ENCODE results near the gene PLEKHH1.
"Not testable (repeated sequence)": the region's sequence is repeated elsewhere in the genome, so short reads cannot be mapped to it uniquely, and the experiment has no call there.

PLEKHH1 gene

DNA sequence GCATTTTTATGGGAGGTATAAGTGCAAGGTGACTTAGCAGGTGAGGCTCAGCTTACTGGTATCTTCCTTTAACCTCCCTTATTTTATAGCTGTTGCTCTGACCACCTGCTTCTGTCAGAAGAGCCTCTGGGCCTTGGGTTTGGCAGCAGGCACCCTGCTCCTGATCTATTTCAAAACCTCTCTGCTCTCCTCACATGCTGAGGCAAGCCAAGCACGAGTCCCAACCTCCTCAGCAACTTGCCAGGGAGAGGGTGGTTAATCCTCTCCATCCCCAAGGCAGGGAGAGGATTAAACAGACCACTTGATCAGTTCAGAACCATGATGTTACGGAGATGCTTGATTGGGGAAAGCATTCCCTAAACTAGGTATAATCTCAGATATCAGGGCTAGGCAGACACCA is 5.4 kb downstream of the PLEKHH1 start:
- H3K9me3 Mint-ChIP-seq: no peaks in the 10 kb centered on the region
- peaks cover 9% of the 10 kb centered on the region for H3K4me1 Mint-ChIP-seq
- no peaks in the 10 kb centered on the region for H3K36me3 Mint-ChIP-seq
- no peak overlapping the region for H3K27ac Mint-ChIP-seq
- DNase-seq (ENCODE audit: low spot score in 2 of 2) (no peak), ATAC-seq (no peak)
- no peak overlapping the region for H3K4me3 Mint-ChIP-seq

DNA sequence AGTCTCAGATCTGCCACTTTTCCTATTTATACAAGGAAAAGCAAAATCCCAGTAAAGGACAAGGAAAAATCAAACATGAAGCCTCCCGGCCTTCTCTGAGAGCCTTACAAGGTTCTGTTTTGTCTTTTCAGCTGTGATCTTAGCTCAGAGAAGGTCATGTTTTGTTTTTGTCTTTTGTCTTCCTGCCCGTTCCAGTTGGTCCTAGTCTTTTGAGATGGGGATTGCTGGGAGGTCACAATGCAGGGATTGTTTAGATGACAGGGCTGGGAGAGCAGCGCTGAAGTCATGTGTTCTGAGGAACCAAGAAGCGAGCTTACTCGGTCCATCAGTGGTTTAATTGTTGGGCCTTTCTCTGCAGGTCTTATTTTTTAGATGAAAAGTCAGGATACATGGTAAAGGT is 6.0 kb downstream of the PLEKHH1 start:
- H3K36me3 Mint-ChIP-seq: no peaks in the 10 kb centered on the region
- no peak for ATAC-seq
- H3K4me3 Mint-ChIP-seq: no peak overlapping the region
- no peak overlapping the region for H3K27ac Mint-ChIP-seq
- peaks cover 9% of the 10 kb centered on the region for H3K4me1 Mint-ChIP-seq
- no peaks in the 10 kb centered on the region for H3K9me3 Mint-ChIP-seq
- DNase-seq (ENCODE audit: low spot score in 2 of 2): no peak

DNA sequence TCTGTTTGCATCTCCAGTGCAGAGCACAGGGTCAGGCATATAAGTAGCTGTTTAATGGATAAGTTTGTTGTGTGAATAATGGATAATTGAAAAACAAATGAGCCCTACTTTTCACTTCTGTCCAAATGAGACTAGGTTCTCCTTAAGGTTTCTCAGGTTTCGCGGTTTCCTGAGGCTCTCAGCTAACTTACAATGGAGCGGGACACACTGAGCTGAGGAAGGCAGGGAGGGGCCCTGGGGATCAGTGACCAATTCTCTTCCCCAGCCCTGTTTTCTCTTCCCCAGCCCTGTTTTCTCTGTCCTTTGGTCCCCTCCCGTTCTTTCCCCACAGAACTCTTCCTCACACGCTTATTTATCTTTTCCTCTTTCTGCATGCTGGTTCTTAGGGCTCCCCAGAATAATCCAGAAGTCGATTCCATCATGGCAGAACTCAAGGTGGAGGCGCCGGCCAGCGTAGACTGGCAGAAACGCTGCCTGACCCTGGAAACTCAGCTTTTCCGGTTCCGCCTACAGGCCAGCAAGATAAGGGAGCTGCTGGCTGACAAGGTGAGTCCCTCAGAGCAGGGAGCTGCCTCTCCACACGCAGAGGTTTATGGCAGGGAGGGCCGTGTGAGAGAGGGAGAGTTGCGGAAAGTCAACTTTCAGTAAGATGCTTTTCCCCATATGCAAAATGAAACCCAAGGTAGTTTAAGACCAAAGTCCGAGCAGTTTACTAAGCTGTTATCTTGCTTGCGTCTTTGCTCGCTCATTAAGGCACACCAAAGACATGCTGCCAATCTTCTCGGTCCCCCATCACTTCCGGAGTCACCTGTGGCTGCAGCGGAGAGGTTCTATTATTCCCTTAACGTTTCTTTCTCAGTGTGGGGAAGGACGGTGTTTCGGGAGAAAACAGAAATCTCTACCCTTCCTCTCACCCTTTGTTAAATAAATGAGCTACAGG is 8.6 kb downstream of the PLEKHH1 start:
- Mint-ChIP-seq H3K36me3 (no peaks in the 10 kb centered on the region), H3K9me3 (no peaks in the 10 kb centered on the region), H3K4me3 (peak overlapping the region; percentile 63), H3K27ac (no peak overlapping the region), H3K4me1 (peaks cover 9% of the 10 kb centered on the region)
- no peak for DNase-seq (ENCODE audit: low spot score in 2 of 2)
- ATAC-seq: peak; percentile 55

DNA sequence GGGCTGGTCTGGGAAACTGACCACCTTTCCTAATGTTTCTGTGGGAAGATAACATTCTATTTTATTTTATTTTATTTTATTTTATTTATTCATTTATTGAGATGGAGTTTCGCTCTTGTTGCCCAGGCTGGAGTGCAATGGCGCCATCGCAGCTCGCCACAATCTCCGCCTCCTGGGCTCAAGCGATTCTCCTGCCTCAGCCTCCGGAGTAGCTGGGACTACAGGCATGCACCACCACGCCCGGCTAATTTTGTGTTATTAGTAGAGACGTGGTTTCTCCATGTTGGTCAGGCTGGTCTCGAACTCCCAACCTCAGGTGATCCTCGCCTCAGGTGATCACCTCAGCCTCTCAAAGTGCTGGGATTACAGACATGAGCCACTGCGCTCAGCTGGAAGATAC is 9.5 kb downstream of the PLEKHH1 start:
- DNase-seq (ENCODE audit: low spot score in 2 of 2); H3K9me3 Mint-ChIP-seq; H3K27ac Mint-ChIP-seq; ATAC-seq; H3K4me1 Mint-ChIP-seq; H3K36me3 Mint-ChIP-seq; H3K4me3 Mint-ChIP-seq: not testable (repeated sequence)

DNA sequence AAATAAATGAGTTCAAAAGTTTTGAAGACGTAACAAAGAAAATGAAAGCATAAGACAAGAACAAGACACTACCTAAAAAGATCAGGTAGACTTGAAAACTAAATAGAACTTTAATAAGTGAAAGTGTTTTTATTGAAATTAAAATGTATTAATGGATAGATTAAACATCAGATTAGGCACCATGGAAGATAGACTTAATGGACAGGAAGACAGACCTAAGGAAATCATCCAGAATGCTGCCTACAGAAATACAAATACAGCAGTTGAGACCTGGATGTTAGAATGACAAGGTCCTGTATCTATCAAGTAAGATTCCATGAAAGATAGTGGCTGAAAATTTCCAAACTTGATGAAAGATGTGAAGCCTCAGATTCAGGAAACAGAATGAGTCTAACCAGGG is 11.5 kb downstream of the PLEKHH1 start:
- DNase-seq (ENCODE audit: low spot score in 2 of 2) (no peak), ATAC-seq (no peak)
- Mint-ChIP-seq H3K9me3 (no peaks in the 10 kb centered on the region), H3K27ac (no peak overlapping the region), H3K36me3 (no peaks in the 10 kb centered on the region), H3K4me1 (peaks cover 9% of the 10 kb centered on the region), H3K4me3 (no peak overlapping the region)

DNA sequence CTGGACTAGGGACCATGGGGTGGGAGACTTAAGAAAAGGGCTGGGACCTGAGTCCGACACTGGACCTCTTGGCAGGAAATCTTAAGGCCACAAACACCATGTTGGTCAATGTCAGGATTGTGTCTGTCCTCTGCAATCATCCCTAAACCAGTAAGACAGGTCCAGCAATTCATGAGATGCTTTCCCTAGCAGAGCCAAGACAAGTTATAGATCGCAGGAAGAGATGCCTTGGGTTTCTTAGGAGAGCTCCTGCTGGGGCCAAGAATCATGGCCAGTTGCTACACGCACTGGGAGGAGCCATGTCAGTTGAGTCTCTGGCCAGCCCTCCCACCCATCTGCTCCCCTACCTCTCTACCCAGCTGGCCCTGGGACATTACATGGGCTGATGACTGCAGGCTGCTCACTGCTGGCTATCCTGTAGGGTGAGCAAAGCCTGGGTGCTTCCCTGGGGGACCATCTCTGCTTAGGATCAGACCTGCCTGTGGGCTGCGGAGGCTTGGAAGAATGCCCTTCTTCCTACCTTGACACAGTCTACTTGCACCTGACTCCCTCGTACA is 14.2 kb downstream of the PLEKHH1 start:
- Mint-ChIP-seq H3K4me1 (no peaks in the 10 kb centered on the region), H3K36me3 (no peaks in the 10 kb centered on the region), H3K4me3 (no peak overlapping the region), H3K27ac (no peak overlapping the region), H3K9me3 (no peaks in the 10 kb centered on the region)
- no peak for DNase-seq (ENCODE audit: low spot score in 2 of 2)
- no peak for ATAC-seq

DNA sequence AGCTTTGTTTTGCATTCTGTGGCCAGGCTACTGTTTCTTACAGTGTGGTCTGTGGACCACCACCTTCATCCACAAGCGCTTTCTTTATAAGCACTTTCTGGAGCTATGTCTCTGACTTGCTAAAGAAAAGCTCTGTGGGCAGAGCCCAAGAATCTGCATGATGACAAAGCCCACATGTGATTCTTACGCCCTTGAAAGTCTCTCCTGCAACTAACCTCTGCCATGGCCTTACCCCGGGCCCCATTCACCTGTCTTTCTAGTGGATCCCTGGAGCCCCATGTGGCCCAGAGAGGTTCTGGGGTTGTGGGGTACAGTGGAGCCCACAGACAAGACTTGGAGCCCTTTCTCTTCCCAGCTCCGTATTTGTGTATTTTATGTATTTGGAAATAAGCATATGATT is 16.6 kb downstream of the PLEKHH1 start:
- DNase-seq (ENCODE audit: low spot score in 2 of 2) (no peak), ATAC-seq (no peak)
- Mint-ChIP-seq H3K27ac (no peak overlapping the region), H3K9me3 (no peaks in the 10 kb centered on the region), H3K4me1 (no peaks in the 10 kb centered on the region), H3K4me3 (no peak overlapping the region), H3K36me3 (no peaks in the 10 kb centered on the region)

DNA sequence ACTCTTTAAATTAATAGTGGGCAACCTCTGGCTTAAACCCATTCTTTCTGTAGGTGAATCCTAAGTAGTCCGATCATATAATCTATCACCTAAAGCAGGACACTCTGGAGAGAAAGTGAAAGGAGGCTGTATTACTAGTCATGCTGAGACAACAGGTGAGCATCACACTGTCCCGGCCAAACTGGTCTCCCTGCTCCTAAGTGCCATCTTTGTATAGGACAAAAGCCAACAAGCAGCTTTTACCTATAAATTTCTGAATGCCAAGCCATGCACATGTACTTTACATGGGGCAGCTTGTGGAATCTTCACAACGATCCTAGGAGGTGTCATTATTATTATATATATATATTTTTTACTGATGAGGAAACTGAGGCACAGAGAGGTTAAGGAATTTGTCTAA is 18.0 kb downstream of the PLEKHH1 start:
- H3K4me3 Mint-ChIP-seq: no peak overlapping the region
- no peaks in the 10 kb centered on the region for H3K36me3 Mint-ChIP-seq
- ATAC-seq (no peak), DNase-seq (ENCODE audit: low spot score in 2 of 2) (no peak)
- no peak overlapping the region for H3K27ac Mint-ChIP-seq
- no peaks in the 10 kb centered on the region for H3K9me3 Mint-ChIP-seq
- no peaks in the 10 kb centered on the region for H3K4me1 Mint-ChIP-seq

DNA sequence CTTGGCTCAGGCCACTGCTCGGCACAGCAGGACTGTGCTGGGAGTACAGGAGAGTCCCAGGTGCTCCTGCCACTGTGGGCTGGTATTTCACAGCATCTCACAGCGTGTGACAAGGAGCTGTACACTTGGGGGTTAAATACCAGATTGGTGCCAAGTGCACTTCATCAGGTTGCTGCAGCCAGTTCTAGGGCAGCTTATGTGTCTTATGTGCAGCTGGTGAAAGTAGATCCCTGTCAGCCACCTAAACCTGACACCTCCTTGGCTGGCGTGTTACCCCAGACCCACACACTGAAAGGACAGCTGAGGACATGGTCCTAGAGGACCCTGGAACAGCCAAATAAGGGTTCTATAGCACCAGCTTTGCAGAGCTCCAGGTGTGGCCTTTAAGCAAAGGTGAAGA is 18.9 kb downstream of the PLEKHH1 start:
- Mint-ChIP-seq H3K36me3 (no peaks in the 10 kb centered on the region), H3K27ac (no peak overlapping the region), H3K4me1 (no peaks in the 10 kb centered on the region), H3K9me3 (no peaks in the 10 kb centered on the region), H3K4me3 (no peak overlapping the region)
- DNase-seq (ENCODE audit: low spot score in 2 of 2) (no peak), ATAC-seq (no peak)

DNA sequence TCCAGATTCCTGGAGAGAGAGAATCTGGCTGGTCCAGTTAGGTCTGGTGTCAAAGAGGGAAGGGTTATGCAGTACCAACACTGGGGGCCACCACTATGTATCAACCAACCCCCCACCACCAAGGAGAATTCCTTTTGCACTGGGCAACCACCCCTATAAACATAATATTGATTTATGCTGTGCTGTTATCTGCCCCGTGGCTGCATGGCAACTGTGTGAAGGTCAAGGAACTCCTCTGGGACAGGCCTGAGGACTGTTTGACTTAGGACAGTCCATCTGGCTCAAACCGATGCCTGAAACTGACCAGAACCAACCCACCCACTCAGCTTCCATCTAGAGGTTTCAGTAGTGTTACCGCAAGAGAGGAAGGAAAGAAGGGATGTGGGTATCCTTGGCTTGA is 20.5 kb downstream of the PLEKHH1 start:
- no peaks in the 10 kb centered on the region for H3K36me3 Mint-ChIP-seq
- DNase-seq (ENCODE audit: low spot score in 2 of 2): no peak
- no peaks in the 10 kb centered on the region for H3K4me1 Mint-ChIP-seq
- H3K9me3 Mint-ChIP-seq: no peaks in the 10 kb centered on the region
- H3K4me3 Mint-ChIP-seq: no peak overlapping the region
- ATAC-seq: no peak
- no peak overlapping the region for H3K27ac Mint-ChIP-seq

DNA sequence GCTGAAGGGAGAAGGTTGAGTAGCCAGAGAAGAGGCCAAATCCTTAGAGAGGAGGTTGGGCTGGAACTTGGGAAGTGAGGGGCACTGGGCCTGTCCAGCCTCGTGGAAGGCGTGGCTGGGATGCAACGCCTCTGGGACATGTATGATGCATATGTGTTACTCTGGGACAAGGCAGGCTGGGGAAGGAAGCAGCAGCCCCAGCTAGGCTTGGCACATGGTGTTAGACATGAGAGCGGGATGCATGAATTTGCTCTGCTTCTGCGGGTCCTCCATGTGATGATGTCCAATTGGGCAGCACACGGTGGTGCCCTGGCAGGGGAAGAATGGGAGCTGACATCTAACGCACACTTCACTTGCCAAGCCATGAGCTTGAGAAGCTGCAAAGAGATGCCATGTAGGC is 21.3 kb downstream of the PLEKHH1 start:
- ATAC-seq: no peak
- H3K36me3 Mint-ChIP-seq: no peaks in the 10 kb centered on the region
- H3K27ac Mint-ChIP-seq: no peak overlapping the region
- H3K4me1 Mint-ChIP-seq: no peaks in the 10 kb centered on the region
- no peaks in the 10 kb centered on the region for H3K9me3 Mint-ChIP-seq
- DNase-seq (ENCODE audit: low spot score in 2 of 2): no peak
- H3K4me3 Mint-ChIP-seq: no peak overlapping the region

DNA sequence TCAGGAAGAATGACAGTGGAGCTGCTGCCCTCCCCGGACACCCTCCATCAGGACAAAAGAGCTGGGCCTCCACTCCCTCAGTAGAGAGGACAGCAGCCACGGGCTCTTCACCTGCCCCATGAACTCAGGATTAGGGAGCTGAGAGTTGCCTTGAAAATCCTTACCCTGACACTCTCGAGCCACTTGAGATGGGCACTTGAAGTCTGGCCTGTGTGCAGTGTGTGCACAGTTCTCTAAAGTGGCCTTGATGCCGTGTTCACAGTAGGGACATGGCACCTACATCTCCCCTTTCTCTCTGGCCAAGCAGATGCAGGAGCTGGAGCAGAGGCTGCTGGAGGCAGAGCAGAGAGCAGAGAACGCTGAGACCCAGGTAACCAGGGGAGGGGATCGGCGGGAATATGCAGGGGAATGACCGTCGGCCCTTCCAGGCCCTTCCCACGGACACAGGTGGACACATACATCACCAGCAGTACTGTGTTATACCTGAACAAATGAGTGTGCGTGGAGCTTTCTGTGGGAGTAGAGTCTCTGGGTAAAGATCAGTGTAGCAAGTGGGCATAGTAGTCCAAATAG is 22.5 kb downstream of the PLEKHH1 start:
- no peaks in the 10 kb centered on the region for H3K4me1 Mint-ChIP-seq
- H3K4me3 Mint-ChIP-seq: no peak overlapping the region
- DNase-seq (ENCODE audit: low spot score in 2 of 2): no peak
- H3K36me3 Mint-ChIP-seq: no peaks in the 10 kb centered on the region
- no peak for ATAC-seq
- H3K9me3 Mint-ChIP-seq: no peaks in the 10 kb centered on the region
- H3K27ac Mint-ChIP-seq: no peak overlapping the region

DNA sequence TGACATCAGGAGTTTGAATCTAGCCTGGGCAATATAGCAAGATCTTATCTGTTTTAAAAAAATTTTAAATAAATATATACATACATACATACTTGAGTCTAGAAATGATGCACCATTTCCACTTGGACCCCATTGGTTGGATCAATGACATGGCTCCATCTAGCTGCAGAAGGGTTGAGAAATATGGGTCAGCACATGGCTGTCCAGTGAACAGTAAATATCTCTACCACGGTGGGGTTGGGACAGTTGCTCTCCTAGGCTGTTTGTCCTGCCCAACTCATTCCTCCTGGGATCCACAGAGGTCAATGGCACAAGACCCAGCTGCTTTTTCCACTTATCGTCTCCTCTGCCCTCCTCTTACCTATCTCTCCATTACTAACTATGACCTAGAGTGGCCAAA is 23.6 kb downstream of the PLEKHH1 start:
- Mint-ChIP-seq H3K9me3 (no peaks in the 10 kb centered on the region), H3K4me3 (no peak overlapping the region)
- no peak for ATAC-seq

DNA sequence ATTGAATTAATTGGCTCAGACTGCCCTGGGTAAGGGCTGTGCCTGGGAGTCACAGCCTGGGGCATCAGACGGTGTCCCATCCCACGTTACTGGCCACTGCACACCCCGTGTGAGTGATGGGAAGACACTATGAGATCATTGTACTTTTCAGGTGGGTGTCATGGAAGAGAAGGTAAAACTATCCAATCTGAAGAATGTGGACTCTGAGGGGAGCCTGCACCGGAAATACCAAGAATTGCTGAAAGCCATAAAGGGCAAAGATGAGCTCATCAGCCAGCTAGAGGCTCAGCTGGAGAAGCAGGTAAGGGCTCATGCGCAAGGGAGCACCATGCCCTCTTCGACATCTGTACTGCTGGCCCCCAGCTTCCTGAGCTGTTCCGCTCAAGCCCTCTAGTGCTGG is 24.0 kb downstream of the PLEKHH1 start:
- DNase-seq (ENCODE audit: low spot score in 2 of 2) (no peak), ATAC-seq (peak; percentile 33)
- Mint-ChIP-seq H3K4me1 (no peaks in the 10 kb centered on the region), H3K36me3 (no peaks in the 10 kb centered on the region), H3K27ac (no peak overlapping the region), H3K9me3 (no peaks in the 10 kb centered on the region), H3K4me3 (no peak overlapping the region)

More for the DNA sequence above, 23.6 kb downstream of the PLEKHH1 start:
- H3K27ac Mint-ChIP-seq: no peak overlapping the region
- no peaks in the 10 kb centered on the region for H3K4me1 Mint-ChIP-seq
- H3K36me3 Mint-ChIP-seq: no peaks in the 10 kb centered on the region
- no peak for DNase-seq (ENCODE audit: low spot score in 2 of 2)

DNA sequence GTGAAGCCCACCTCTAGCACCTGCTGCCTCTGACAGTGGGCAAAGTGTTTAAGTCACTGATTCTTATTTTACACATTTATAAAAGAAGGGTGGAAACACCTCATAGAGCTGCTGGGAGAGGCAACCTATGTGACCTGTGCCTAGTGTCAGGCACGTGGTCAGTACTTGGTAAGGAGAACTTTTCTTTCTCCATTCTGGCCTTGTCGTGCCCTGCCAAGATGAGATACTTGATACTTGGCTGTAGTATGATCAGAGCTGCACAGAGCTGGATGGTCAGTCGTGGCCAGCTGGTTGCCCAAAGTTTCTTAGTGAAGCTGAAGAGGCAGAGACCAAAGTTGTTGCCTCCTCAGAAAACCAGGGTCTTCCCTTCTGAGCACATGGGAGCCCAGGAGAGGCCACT is 24.6 kb downstream of the PLEKHH1 start:
- DNase-seq (ENCODE audit: low spot score in 2 of 2) (no peak), ATAC-seq (no peak)
- H3K4me1 Mint-ChIP-seq: no peaks in the 10 kb centered on the region
- H3K27ac Mint-ChIP-seq: no peak overlapping the region
- H3K4me3 Mint-ChIP-seq: no peak overlapping the region
- no peaks in the 10 kb centered on the region for H3K36me3 Mint-ChIP-seq
- no peaks in the 10 kb centered on the region for H3K9me3 Mint-ChIP-seq

DNA sequence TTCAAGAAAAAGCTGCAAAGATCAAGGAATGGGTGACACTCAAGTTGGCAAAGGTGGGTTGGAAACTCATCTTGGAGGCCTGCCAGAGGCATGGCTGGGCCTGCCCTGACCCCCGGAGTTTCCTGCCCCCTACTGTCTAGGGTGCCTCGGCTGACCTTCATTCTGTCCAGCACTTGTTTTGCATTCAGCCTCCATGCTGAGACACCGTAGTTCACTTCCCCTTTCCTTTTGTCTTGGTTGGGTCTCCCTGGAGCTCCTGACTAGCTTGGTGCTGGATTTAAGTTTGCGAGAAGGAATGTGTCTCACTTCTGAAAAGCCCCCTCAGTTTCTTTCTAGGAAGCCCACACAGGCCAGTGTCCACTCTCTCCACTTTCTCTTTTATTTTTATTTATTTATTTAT is 26.5 kb downstream of the PLEKHH1 start:
- ATAC-seq (no peak), DNase-seq (ENCODE audit: low spot score in 2 of 2) (no peak)
- H3K27ac Mint-ChIP-seq: no peak overlapping the region
- H3K9me3 Mint-ChIP-seq: no peaks in the 10 kb centered on the region
- H3K4me1 Mint-ChIP-seq: no peaks in the 10 kb centered on the region
- no peak overlapping the region for H3K4me3 Mint-ChIP-seq
- no peaks in the 10 kb centered on the region for H3K36me3 Mint-ChIP-seq

Measured in stimulated activated effector memory CD8-positive, alpha-beta T cell treated with anti-CD3 and anti-CD28 coated beads, Interleukin-12 subunit alpha, Interleukin-12 subunit beta, amount 100 ng/mL, for 72 hours (primary cell).